ENCODE measurements around the gene MLX.

GRCh38 chr17:42548993-42549755 is 17.7 kb upstream of the MLX start:
- TF ChIP-seq CTCF (IDR thresholded peaks at IDR 0.05) (no peak), POLR2A (IDR thresholded peaks at IDR 0.05) (no peak)
